Measurements from ENCODE around the gene MRPL54. TPM values are rescaled to one million over a fixed set of nuclear protein-coding genes. Genes with fewer than 3 reads are reported as not detected.

The MRPL54 gene
- total RNA-seq, 2 donors from 2014 or later = 78.9 to 86.0 TPM

DNA sequence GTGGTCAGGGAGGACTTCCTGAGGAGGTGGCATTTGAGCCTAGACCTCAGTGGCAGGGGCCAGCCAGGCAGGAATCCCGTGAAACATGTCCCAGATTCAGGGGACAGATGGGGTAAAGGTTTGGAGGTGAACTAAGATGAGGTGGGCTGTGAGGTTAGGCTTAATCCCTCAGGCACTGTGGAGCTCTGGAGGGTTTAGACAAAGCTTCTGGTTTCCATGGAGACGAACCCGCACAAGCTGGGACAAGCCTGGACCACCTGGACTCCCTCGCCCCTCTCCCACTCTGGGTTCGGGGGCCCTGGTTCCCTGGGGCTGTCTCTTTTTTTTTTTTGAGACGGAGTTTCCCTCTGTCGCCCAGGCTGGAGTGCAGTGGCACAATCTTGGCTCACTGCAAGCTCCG is 38.6 kb upstream of the MRPL54 start:
- TF ChIP-seq CTCF (IDR thresholded peaks at IDR 0.05) = no peak
- TF ChIP-seq POLR2A (IDR thresholded peaks at IDR 0.05) = no peak
- Histone ChIP-seq H3K4me1 (peaks cover 41% of the 10 kb centered on the region), H3K9me3 (no peaks in the 10 kb centered on the region), H3K36me3 (replicated peaks in 1 of 2; ENCODE audit: insufficient read depth in 1 of 2, low read depth in 2 of 2) (no peaks in the 10 kb centered on the region), H3K27me3 (no peaks in the 10 kb centered on the region), H3K4me3 (no peak overlapping the region), H3K27ac (no peak overlapping the region)
- ATAC-seq (no peak), DNase-seq (no peak)
- intact Hi-C loops (cut with DNase I) = no loop called here
- WGBS, 2 donors = 74 to 76% methylated on average over 8 of the region's 8 CpGs

GRCh38 chr19:3725121-3725520 is 37.4 kb upstream of the MRPL54 start:
- WGBS, 2 donors = 52 to 69% methylated on average over 2 to 3 of the region's 3 CpGs
- Histone ChIP-seq H3K27ac (peak overlapping the region in 1 of 4 donors; percentile 12), H3K27me3 (no peaks in the 10 kb centered on the region), H3K4me3 (no peak overlapping the region), H3K36me3 (replicated peaks in 1 of 2; ENCODE audit: insufficient read depth in 1 of 2, low read depth in 2 of 2) (no peaks in the 10 kb centered on the region), H3K4me1 (peaks cover 39% of the 10 kb centered on the region), H3K9me3 (no peaks in the 10 kb centered on the region)
- DNase-seq (no peak), ATAC-seq (no peak)
- no peak for TF ChIP-seq CTCF (IDR thresholded peaks at IDR 0.05)
- TF ChIP-seq POLR2A (IDR thresholded peaks at IDR 0.05) = no peak
- intact Hi-C loops (cut with DNase I) = no loop called here

GRCh38 chr19:3725640-3726310 is 36.7 kb upstream of the MRPL54 start:
- WGBS, 2 donors = 17 to 19% methylated on average over 11 to 14 of the region's 14 CpGs
- Histone ChIP-seq H3K4me3 (no peak overlapping the region), H3K27ac (peak overlapping the region; percentile 2 to 69 (median 60)), H3K4me1 (peaks cover 34% of the 10 kb centered on the region), H3K36me3 (replicated peaks in 1 of 2; ENCODE audit: insufficient read depth in 1 of 2, low read depth in 2 of 2) (no peaks in the 10 kb centered on the region), H3K27me3 (no peaks in the 10 kb centered on the region), H3K9me3 (no peaks in the 10 kb centered on the region)
- DNase-seq (peak; percentile 92 to 96 (median 94)), ATAC-seq (peak; percentile 82)
- intact Hi-C loops (cut with DNase I) = no loop called here
- TF ChIP-seq POLR2A (IDR thresholded peaks at IDR 0.05) = peak in 2 of 3 donors; percentile 42 to 50
- peak in 1 of 7 experiments; percentile 4 for TF ChIP-seq CTCF (IDR thresholded peaks at IDR 0.05)

GRCh38 chr19:3730457-3730958 is 32.0 kb upstream of the MRPL54 start:
- WGBS, 2 donors = 95 to 97% methylated on average over 17 to 32 of the region's 32 CpGs
- intact Hi-C loops (cut with DNase I) = no loop called here
- TF ChIP-seq CTCF (IDR thresholded peaks at IDR 0.05) = no peak
- no peak for TF ChIP-seq POLR2A (IDR thresholded peaks at IDR 0.05)
- ATAC-seq (no peak), DNase-seq (no peak)
- Histone ChIP-seq H3K36me3 (replicated peaks in 1 of 2; ENCODE audit: insufficient read depth in 1 of 2, low read depth in 2 of 2) (peaks cover 0 to 3% of the 10 kb centered on the region in 2 donors), H3K27me3 (no peaks in the 10 kb centered on the region), H3K27ac (no peak overlapping the region), H3K4me1 (peaks cover 12% of the 10 kb centered on the region), H3K4me3 (no peak overlapping the region), H3K9me3 (no peaks in the 10 kb centered on the region)

DNA sequence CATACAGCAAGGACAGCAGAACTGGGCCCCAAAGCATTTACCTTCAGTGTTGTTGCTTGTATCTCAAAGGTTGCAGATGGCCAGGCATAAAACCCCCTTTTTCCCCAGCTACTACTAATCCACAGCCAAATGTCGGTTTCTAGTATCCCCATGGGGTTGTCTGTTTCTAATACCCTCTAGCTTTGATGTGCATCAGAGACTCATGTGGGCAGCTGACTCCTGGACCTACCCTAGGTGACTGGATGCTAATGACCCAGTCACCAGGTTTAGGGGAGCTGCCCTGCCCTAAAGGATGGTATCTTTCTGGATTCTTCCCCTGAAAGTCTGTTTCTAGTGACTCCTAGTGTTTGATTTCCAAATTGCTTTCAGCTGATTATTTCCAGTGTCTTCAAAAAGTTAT is 30.4 kb upstream of the MRPL54 start:
- H3K27ac ChIP-seq = no peak overlapping the region
- H3K4me3 ChIP-seq = no peak overlapping the region
- TF ChIP-seq POLR2A (IDR thresholded peaks at IDR 0.05) = no peak
- TF ChIP-seq CTCF (IDR thresholded peaks at IDR 0.05) = no peak
- WGBS, 2 donors = 82% methylated on average over 1 of the region's 1 CpG; no CpG with 5 or more reads in 1 of the 2 donors
- intact Hi-C loops (cut with DNase I) = no loop called here
- H3K36me3 ChIP-seq (replicated peaks in 1 of 2; ENCODE audit: insufficient read depth in 1 of 2, low read depth in 2 of 2) = peaks cover 0 to 3% of the 10 kb centered on the region in 2 donors
- no peak for DNase-seq
- ATAC-seq = no peak
- no peaks in the 10 kb centered on the region for H3K9me3 ChIP-seq
- H3K4me1 ChIP-seq = no peaks in the 10 kb centered on the region
- H3K27me3 ChIP-seq = no peaks in the 10 kb centered on the region
